HG02623 (cell line): Measurements from ENCODE around the gene CCER1.

Experiments used
- ATAC-seq: cut with Tn5 transposase; IDR thresholded peaks from one replicate; pipeline ENCODE4 v1.9.1; 2021; ENCODE audit warnings: moderate library complexity; ENCODE audit not compliant: unreplicated experiment

The CCER1 gene

DNA sequence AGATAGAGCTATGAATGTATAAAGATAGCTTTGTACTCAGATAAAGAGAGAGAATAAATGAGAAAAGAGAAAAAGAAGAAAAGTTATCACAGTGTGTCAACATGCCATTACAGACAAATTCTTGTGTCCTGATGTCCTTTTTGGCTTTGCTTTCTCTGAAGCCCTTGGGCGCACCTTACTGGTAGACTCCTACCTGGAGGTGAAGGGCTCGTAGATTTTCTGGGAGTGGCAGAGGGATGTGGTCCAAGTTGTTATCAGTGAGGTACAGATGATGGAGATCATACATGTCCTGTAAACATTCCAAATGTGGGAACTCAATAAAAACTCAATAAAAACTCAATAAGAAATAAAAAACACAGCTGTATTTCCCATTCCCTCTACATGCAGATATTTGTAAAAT lies 14.9 kb upstream of the CCER1 start:
- no peak for ATAC-seq

GRCh38 chr12:90969346-90969745 lies 14.4 kb upstream of the CCER1 start:
- ATAC-seq = no peak

GRCh38 chr12:90965204-90965603 lies 10.2 kb upstream of the CCER1 start:
- no peak for ATAC-seq

DNA sequence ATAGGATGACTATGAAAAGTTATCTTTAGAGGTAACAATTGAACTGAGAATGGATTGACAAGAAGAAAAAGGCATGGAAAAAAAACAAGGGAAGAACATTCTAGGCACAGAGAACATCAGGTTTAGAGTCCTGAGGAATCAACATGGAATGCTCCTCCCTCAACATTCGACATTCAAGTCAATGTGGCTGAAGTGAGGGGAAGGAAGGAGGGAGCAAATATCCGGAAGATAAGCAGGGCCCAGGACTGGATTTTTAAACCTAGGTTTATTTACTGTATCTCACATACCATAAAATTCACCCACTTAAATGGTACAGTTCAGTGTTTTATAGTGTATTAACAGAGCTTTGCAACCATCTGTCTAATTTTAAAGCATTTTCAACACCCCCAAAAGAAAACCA lies 9.6 kb upstream of the CCER1 start:
- no peak for ATAC-seq

GRCh38 chr12:90963946-90964345 lies 9.0 kb upstream of the CCER1 start:
- ATAC-seq = no peak

GRCh38 chr12:90961154-90961553 lies 6.2 kb upstream of the CCER1 start:
- no peak for ATAC-seq

- peak; percentile 82 for ATAC-seq
Measured at GRCh38 chr12:90959538-90960139, 4.7 kb upstream of the CCER1 start.

DNA sequence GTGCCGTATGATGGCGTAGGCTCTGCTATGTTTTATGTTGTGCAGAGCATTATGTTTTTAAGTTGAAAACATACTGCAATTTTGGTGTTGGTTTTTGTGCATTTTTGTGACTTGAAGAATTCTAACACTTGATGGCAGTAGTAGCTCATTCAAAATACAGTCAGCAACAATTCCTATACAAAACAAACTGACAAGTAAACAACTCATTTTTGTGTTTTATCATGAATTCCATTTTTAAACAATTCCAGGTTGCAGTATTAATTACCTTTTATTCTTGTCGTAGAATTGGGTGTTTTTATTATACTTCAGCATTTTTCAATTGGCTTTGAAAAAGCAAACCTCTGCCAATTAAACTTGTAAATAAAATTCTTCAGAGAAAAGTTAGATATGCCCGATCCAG lies 4.1 kb upstream of the CCER1 start:
- ATAC-seq = no peak

DNA sequence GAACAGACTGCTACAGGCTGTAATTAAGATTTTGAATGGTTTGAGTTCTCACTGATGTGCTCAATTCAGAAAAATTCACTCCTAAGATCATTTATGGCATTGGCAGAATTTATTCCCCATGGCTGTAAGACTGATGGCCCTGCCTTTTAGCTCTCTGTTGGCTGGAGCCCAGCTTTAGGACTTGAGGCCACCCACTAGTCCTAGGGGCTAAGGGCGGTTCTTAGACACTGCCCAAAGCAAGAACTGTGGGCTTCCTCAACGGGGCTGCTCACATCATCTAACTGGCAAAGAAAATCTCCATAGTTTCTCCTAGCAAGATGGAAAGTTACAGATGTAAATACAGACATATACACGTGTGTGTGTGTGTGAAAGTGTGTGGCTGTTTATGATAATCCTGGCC lies 3.4 kb upstream of the CCER1 start:
- ATAC-seq = no peak

DNA sequence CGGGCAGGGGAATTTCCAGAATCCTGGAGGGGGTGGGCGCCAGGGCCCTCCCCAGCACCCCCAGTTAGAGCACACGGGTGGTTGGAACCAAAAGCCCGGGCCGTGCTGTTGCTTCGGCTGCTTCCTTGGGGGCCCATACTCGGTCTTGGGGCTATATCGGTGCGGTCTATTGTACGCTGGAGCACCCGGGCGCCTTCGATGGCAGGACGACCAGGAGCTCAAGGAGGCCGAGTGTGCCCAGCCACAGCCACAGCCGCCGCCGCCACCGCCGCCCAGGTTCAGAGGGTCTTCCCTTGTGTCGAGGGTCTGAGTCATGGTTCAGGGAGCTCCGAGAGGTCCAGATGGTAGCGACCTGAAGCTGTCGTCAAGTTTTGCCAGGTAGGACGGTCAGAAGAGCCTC lies 548 bp downstream of the CCER1 start:
- ATAC-seq = no peak

DNA sequence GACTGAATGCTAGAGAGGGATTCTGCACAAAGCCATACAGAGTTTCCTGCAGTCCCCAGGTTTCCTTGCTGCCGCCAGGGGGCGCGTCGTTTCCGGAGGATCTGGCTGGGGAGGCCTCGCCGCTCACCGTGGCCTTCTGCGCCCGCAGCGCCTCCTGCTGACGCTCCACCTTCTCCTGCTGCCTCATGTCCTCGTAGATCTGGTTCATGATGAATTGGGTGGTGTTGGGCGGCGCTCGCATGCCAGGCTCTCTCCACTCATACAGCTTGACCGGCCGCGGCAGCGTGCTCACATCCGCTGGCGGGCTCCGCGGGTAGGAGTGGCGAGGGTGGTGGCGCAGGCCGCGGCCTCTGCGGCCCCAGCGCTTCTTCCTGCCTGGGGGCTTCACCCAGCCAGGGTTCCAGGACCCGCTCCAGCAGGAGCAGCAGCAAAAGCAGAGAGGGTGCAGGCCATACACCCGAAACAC lies 987 bp downstream of the CCER1 start:
- ATAC-seq = no peak

DNA sequence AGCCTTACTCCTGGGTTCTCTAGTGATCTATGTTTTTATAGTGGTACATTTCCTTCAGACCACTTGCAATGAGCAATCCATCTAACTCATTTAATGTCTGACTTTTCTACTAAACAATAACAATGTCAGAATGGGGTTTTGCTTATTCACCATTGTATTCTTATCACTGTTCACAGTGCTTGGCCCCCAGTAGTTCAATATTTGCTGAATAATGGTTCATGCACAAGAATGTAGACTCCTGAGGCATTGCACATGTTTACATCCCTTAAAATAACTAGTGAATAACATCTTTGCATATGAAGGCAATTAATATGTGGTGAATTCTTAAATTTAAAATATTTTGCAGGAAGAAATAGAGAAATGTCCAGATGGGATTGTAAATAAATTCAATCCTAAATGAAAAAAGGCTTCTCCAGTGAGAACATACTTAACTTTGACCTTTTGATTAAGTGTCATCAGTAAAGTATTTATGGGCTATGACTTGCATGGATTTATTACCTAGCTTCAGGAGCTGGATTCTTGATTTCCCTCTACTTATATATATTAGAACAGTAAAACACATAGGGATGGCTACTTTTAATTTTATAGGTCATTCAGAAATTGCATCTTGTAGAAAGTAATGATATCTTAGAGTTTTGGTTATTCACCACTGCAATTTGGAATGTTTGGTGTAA lies 3.4 kb downstream of the CCER1 start:
- ATAC-seq = no peak

- ATAC-seq = no peak
Measured at GRCh38 chr12:90947869-90948268, 7.1 kb downstream of the CCER1 start.

DNA sequence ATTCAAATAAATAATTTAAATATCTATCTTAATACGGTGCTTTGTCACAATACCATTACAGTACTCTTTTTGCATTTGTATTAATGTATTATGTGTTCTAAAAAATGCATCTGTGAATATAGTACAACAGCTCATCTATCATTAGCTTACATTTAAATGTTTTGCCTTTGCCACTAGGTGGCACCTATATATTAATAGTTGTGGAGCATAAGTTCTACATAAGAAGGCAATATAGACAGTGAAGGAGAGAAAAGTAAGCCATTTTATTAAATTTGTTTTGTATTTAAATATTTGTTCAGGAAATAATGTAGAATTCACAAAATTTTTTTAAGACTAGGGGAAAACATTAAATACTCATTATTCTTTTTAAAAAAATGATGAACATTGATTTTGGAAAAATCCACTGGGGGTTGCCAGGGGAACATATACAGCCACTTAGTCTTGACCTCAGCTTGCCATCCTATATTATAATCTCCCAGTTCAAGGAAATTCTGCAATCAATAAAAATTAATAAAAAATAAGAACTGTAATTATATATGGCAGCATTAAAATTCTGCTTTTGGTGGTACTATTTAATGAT lies 9.8 kb downstream of the CCER1 start:
- ATAC-seq = peak; percentile 70

DNA sequence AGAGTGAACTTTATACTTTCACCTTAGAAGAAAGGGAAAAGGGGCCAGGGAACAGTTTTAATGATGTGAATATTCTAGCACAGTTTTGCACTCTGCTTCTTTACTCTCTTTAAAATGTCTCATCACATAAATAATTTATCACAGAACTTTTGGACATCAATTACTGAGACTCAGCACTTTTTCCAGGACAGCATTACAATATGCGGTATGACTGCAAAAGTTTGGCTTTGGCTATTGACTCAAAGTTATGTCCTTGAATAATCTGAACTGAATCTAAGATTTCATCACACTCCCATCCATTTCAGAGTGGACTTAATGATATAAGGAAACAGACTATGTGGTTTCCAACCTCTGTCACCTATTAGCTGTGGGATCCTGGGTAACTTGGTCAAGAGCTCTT lies 11.7 kb downstream of the CCER1 start:
- no peak for ATAC-seq

- ATAC-seq = peak; percentile 75
Measured at GRCh38 chr12:90940872-90941499, 14.0 kb downstream of the CCER1 start.

DNA sequence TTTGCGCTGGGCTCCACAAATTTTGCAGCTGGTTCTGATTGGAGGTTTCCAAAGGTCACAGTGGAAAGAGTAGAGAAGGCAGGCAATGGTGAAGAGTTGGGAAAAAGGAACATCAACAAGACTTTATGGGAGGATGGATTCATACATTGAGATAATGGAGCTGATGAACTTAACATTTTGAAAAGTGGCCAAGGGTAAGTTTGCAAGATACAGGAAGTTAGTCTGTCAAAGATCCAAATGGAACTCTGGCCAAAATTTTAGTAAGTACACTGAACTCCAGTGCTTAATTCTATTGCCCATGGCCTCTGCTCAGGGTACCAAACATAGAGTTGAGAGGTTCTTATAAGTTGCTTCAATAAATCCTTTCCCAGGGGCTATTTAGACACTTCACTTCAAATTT lies 15.6 kb downstream of the CCER1 start:
- no peak for ATAC-seq

DNA sequence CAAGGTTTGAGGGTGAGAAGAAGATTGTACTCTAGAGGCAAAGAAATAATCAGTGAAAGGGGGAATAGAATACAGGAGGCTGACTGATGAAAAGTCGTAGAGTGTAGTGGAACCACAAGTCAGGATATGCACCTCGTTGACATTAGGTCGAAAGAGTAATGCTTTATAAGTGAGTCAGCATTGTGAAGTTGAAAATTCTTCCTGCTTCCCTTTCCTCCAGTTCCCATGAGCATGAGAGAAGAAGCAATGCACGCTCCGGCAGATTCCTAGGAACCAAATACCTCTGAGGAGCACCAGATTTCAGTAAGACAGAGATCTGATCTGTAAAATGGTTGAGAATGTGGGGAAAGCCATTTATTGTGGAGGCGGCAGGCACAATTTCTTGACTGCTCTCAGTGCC lies 16.5 kb downstream of the CCER1 start:
- ATAC-seq = no peak

- no peak for ATAC-seq
Measured at GRCh38 chr12:90937651-90938050, 17.3 kb downstream of the CCER1 start.

DNA sequence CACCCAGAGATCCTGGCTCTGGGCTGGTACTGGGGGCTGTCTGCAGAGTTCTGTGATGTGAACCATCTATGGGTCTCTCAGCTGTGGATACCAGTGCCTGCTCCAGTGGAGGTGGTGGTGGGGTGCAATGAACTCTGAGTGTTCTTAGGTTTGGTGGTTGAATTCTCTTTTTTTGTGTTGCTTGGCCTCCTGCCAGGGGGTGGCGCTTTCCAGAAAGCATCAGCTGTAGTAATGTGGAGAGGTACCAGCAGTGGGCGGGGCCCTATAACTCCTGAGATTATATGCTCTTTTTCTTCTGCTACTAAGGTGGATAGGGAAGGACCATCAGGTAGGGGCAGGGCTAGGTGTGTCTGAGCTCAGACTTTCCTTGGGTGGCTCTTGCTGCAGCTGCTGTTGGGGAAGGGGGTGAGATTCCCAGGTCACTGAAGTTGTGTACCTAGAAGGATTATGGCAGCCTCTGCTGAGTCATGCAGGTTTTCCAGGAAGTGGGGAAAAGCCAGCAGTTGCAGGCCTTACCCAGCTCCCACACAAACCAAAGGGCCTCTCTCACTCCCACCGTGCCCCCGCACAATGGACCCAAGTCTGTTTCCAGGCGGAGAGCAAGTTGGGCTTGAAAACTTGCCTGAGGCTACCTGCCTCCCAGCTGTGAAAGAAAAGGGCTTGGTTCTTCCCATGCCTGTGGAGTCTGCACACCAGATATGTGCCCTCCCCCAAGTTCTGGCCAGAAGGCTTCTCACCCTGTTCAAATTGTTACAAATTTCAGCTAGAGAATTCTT lies 18.6 kb downstream of the CCER1 start:
- no peak for ATAC-seq

- no peak for ATAC-seq
Measured at GRCh38 chr12:90925562-90925961, 29.4 kb downstream of the CCER1 start.
